GM18526 (cell line): ENCODE data around the gene OTOP2.
A peak's percentile ranks its signal among the peaks of the same experiment; 100 is the strongest.

ENCODE experiments used
- POLR2A ChIP-seq: IDR thresholded peaks from 3 replicates; pipeline ENCODE4 v1.6.1; 2011; ENCODE audit not compliant: insufficient read length; ENCODE audit errors: extremely low read depth

The OTOP2 gene

GRCh38 chr17:74970395-74970794 is 46.3 kb downstream of the OTOP2 start:
- TF ChIP-seq POLR2A: no peak

- TF ChIP-seq POLR2A: no peak
These were observed 47.2 kb downstream of the OTOP2 start for GRCh38 chr17:74971069-74971841.

DNA sequence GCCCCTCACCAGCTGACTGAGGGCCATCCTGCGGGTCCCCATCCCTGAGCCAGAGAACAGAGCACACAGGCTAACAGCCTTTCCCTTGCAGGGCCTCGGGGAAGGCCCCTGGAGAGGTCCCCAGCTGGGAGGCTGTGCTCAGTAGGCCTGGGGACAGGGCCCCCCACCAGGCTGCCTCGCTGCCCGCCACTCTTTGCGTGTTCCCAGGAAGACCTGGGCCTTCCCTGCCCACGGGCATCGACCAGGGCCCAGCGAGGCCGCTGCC is 47.7 kb downstream of the OTOP2 start:
- no peak for TF ChIP-seq POLR2A

DNA sequence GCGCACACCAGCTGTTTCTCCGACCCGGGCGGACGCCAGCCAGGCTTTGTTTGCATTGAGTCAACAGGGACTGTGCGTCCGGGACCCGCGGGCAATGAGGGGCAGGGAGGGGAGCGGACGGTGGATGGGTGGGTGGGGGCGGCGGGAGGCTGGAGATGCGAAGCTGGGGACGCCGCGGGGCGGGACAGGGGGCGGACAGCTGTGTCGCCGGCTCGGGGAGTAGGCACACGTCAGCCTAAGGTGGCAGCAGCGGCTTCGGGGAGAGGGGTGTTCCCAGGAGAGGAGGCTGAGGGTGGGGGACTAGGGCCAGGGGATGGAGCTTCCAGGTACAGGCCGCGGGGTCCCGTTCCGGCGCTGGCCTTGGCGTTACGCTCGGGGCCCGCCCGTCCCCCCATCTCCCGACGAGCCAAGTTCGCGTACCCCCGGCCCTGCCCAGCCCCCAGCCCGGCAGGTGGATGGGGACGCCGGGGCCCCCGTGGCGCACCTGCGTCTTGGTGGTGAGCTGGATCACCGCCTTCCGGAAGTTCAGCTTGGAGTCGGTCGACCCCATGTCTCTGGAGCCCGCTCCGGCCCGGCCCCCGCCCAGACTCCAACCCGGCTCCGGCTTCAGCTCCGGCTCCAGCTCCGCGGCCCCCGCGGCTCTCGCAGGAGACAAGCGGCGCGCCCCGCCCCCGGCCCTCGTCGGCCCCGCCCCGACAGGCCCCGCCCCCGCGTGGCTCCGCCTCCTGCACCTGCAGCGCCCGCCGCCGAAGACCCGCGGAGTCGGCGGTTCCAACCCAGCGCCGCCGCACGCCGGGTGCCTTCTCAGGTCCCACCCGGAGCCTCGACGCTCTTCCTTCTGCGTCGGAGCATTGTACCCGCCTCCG is 48.3 kb downstream of the OTOP2 start, which contains the start of gene HID1:
Gene HID1, minus strand, starts transcription at position 653 of the 866 bp plus-strand sequence. Its CDS starts 103 bp downstream, at position 550.
- no peak for TF ChIP-seq POLR2A

- no peak for TF ChIP-seq POLR2A
These were observed 48.9 kb downstream of the OTOP2 start for GRCh38 chr17:74972973-74973328.

DNA sequence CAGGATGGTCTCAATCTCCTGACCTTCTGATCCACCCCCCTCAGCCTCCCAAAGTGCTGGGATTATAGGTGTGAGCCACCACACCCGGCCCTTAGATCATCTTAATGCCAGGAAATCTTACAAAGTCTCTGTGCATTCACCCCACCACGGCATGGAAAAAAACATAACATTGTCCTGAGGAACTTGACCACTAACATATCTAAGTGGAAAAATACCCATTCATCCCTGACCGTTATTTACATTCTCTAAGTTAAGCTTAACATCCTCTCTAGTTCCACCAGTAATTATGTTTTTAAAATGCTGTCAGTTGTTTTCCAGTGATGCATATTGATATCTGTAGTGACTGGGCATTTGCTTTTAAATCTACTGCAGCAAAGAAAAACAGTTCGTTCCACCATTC is 51.9 kb downstream of the OTOP2 start:
- no peak for TF ChIP-seq POLR2A

DNA sequence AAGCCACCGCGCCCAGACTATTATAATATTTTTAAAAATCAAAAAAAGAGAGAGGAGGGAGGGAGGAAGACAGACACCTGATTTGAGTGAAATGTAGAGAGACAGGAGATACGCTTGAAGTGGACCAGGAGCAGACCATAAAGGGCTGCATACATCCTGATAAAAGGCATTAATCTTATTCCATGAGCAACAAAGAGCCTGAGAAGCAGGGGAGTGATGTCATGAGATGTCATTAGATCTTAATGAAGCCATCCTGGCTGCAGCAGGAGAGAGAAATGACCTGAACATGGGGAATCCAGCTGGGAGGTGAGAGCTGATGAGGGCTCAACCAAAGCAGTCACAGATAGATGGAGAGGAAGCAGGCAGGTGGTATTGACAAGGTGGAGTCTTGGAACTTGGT is 53.7 kb downstream of the OTOP2 start:
- no peak for TF ChIP-seq POLR2A

DNA sequence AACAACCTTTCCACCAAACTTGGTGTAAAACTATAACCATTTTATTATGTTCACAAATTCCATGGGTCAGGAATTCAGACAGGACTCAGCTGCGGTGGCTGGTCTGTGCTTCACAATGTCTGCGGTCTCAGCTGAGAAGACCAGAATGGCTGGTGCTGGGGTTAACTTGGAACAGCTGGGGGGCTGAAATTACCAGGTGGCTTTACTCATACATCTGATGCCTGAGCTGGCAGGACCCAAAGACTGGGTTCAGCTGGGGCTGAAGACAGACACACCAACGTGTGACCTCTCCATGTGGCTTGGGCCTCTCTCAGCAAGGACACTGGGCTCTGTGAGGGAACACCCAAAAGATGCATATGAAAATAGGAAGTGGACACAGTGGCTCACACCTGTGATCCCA is 54.2 kb downstream of the OTOP2 start:
- no peak for TF ChIP-seq POLR2A

DNA sequence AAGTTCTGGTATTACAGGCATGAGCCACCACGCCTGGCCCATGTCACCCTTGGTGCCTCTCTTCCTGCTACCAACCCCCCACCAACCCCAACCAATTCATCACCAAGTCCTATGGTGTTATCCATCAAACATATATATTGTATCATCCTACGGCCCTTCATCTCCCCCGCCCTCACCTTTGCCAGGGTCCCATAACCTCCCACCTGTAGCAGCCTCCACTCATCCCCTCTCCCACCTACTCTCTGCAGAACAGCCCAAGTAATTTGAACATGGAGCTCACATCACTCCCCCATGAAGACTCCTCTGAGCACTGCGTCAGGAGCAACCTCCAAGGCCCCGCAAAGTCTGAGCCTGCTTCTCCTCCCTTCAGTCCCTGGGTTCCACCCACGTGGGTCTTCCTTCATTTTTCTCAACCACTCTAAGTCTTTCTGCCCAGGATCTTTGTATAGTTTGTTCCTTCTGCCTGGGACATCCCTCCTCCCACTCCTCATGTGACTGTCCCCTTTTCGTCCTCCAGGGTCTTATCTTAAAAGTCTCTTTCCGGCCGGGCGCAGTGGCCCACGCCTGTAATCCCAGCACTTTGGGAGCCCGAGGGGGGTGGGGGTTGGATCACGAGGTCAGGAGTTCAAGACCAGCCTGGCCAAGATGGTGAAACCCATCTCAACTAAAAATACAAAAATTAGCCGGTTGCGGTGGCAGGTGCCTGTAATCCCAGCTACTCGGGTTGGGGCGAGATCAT is 55.5 kb downstream of the OTOP2 start:
- no peak for TF ChIP-seq POLR2A

- TF ChIP-seq POLR2A: no peak
These were observed 57.4 kb downstream of the OTOP2 start for GRCh38 chr17:74981318-74981978.

DNA sequence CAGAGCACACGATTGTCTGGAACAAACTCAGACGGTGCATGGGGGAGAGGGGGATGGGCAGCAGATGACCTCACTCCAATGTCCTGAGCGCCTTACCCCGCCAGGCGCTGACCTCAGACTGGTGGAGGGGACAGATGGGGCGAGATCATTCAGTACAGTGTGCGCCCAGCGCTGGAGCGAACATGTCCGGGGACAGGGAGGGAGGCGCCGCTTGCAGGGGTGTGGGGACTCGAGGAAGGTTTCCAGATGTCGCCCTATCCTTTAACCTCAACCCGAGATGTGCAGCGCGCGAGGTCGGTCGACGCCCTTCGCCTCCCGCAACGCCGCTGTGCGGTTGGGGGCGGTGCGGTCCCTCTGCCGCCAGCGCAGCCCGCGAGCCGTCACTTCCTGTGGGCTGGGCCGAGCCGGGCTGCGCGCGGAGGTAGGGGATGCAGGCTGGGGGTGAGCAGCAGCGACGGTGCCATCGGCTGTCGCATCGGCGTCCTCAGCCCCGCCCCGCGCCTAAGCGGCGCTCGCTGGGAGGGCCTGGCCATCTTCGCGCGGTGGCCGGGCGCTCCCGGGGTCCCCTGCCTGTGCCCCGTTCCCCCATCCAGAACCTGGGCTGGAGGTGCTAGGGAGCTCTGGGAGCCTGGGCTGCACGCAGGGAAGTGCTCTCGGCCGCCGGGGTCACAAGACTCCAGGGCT is 58.0 kb downstream of the OTOP2 start:
- TF ChIP-seq POLR2A: peak; percentile 40
